HG02571 (cell line): ENCODE results near the gene PHOX2B.
"Not testable (repeated sequence)": the region's sequence is repeated elsewhere in the genome, so short reads cannot be mapped to it uniquely, and the experiment has no call there.

Experiments
- ATAC-seq: cut with Tn5 transposase; IDR thresholded peaks from one replicate; pipeline ENCODE4 v1.9.1; 2021; ENCODE audit warnings: mild to moderate bottlenecking, moderate library complexity; ENCODE audit not compliant: unreplicated experiment

Gene PHOX2B

GRCh38 chr4:41748074-41748570 lies 403 bp downstream of the PHOX2B start:
- ATAC-seq, result no peak

GRCh38 chr4:41747230-41748055 lies 1.1 kb downstream of the PHOX2B start:
- no peak for ATAC-seq

- no peak for ATAC-seq
These were observed 1.9 kb downstream of the PHOX2B start for GRCh38 chr4:41746440-41747229.

DNA sequence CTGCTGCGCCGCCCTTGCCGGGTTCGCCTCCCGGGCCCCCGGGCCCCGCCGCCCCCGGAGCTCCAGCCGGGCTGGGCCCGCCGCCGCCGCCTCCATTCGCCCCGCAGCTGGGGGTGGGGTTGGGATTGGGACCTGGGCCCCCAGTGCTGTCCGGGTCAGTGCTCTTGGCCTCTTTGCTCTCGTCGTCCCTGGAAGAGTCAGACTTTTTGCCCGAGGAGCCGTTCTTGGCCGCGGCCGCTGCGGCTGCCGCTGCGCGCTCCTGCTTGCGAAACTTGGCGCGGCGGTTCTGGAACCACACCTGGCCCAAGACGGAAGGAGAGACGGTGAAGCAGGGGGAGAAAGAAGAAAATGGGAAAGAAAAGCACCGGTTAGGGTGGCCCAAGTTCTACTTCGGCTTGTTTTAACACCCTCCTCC lies 2.5 kb downstream of the PHOX2B start:
- ATAC-seq, result no peak

- no peak for ATAC-seq
These were observed 3.1 kb downstream of the PHOX2B start for GRCh38 chr4:41745292-41746024.

GRCh38 chr4:41744572-41745291 lies 3.8 kb downstream of the PHOX2B start:
- no peak for ATAC-seq

GRCh38 chr4:41741354-41741753 lies 7.2 kb downstream of the PHOX2B start:
- ATAC-seq, result no peak

GRCh38 chr4:41737491-41737890 lies 11.0 kb downstream of the PHOX2B start:
- ATAC-seq, result not testable (repeated sequence)

DNA sequence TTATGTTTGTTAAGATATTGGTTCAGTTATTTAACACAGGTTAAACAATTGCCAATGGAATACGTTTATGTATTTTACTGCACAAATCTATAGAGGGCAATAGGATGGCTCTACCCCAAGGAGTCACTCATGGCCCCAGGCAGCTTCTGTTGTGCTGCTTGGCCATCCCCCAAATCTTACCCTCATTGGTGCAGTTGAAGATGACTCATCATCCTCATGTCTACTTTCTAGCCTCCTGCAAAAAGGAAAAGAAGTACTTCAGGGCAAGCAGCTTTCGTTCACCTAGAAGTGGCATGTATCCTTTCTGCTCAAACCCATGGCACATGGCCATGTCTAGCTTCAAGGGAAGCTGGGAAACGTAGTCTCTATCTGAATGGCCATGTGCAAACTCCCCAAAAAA lies 14.2 kb downstream of the PHOX2B start:
- ATAC-seq, result no peak

- no peak for ATAC-seq
These were observed 16.9 kb downstream of the PHOX2B start for GRCh38 chr4:41731569-41732126.

DNA sequence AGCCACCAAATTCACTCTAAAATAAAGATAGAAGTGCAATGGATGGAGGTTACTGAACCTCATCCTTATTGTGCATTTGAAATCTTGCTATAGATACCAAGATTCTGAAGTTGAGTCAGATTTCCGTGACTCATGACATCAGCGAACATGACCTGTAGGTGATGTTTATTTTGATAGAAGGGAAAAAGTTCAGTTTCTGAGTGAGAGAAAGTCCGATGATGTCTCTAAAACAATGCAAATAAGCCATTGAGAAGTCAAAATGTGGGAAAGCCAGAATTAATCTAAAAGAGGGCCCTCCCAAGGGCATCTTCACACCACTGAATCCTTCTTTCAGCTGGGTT lies 20.0 kb downstream of the PHOX2B start:
- ATAC-seq, result no peak

- ATAC-seq, result no peak
These were observed 20.5 kb downstream of the PHOX2B start for GRCh38 chr4:41727861-41728572.

DNA sequence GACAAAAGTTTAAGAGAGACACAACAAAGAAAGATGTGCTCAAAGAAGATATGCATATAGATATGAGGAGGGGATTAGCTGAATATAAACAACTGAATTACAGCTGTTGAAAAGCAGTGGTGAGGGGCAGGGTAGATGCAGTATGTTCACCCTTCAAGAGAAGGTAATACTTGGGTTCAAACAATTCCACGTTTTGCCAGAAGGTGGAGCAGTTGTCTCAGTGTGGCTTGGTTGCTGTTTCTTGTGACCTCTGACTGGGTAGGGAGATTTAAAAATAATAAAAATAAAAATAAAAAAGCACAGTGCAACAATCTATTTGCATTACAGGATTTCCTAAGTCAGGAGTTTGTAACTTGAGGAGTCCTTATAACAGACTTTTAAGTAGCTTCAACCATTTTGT lies 23.3 kb downstream of the PHOX2B start:
- no peak for ATAC-seq

DNA sequence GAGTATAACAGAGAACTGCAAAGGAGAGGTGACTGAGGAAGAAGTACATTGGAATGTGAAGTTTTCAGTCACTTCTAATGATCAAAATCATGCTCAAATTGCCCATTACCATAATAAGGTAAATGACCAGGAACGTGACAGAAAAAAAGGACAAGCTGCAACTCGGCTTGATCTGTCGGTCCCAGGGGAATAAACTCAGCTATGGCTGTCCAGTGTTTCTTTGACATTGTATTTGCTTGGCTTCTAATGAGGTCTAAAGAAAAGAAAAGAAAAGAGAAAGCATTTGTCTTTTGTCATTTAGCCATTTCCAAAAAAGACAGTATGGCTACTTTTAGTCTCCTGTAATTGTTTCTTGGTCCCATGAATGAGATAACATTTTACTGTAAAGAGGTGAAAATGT lies 25.2 kb downstream of the PHOX2B start:
- no peak for ATAC-seq

DNA sequence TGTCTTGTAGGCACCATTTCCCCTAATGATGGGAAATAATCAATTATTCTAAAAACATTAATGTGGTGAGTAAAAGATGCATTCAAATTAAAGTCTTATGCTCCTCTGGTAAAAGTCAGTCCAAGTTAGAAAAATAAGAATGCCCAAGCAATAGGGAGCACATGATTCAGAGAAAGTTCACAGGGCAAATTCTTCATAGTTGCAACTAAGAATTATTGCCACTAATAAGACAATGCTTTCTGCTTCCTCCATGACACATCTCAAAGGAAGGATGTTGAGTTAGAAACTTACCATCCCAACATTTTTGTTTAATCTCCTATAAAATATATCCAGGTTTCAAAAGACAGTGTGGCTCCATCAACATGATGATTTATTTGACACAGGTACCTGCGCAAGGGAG lies 26.3 kb downstream of the PHOX2B start:
- no peak for ATAC-seq

DNA sequence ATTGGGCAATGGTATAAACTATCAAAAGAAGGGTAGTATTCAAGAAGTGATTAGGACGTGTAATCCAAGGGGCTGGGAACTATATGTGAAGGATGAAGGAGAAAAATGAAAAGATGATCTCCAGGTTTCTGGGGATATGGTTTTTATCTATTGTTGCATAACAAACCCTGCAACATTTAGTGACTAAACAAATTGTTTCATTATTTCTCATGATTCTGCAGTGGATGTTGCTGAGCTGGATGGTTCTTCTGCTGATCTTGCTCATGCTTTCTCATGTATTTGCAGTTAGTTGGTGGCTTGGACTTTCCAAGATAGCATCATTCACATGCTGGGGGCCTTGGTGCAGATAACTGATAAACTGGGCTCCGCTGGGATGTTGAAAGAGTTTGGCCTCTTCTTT lies 29.1 kb downstream of the PHOX2B start:
- ATAC-seq, result no peak

GRCh38 chr4:41718907-41719306 lies 29.6 kb downstream of the PHOX2B start:
- no peak for ATAC-seq

- ATAC-seq, result no peak
These were observed 33.4 kb downstream of the PHOX2B start for GRCh38 chr4:41715155-41715554.

DNA sequence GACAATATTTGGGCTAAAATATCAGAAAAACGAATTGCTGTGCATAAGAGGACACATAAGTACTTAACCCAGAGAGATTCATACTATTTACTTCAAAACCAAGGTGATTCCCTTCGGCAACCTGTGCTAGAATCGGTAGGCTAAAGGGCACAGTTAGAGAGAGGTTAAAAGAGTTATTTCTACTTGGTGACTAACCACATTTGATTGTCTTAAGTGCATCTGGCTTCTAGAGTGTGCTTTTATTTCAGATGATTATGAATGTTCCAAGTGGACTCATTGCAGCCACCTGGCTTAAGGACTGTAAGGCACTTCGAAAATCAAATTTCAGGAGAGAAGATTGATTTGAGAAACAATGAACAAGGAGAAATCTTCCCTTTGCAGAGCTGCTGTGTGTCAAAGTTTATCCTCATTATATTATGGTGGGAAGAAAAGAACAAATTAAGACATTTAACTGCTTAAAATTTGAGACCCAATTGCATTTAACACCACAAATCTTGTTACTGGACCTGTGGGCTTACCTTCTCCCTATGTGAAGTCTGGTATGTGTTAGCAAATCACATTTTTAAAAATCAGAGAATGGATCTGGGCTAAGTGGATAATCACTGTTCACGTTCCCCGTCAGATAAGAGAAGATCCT lies 34.0 kb downstream of the PHOX2B start:
- ATAC-seq, result no peak
